Naive thymus-derived CD8-positive, alpha-beta T cell (primary cell): Measurements from ENCODE around the gene RGL1. TPM values are rescaled to one million over a fixed set of nuclear protein-coding genes. Genes with fewer than 3 reads are reported as not detected.
A peak's percentile ranks its signal among the peaks of the same experiment; 100 is the strongest.

Source experiments
- ATAC-seq, 2 donors: fragments of 150-1000 bp; cut with Tn5 transposase in 1 of 2; sonication (Bioruptor Pico), chemical (Tn5 transposase) in 1 of 2; 1 replicate in 1 of 2; 2 replicates in 1 of 2; pipeline ENCODE4 v1.10.0; 2021; ENCODE audit warnings: mild to moderate bottlenecking in 2 of 2, moderate library complexity in 2 of 2
- POLR2A ChIA-PET: fragments of 350-600 bp; sonication (Branson Sonifier 250); formaldehyde crosslinking; loops from one replicate; lab custom pipeline; 2021; ENCODE audit warnings: antibody characterized with exemption; lab: Charles Lee
- DNase-seq, 10 donors: peaks; one replicate each; pipeline versions ENCODE4 v3.0.0 to v3.0.0-alpha.2; 2020 to 2022
- H3K27ac Mint-ChIP-seq, 10 donors: one replicate each; pipeline ENCODE4 v1.8.0; 2020 to 2022; ENCODE audit warnings: mild to moderate bottlenecking in 10 of 10, mixed read lengths in 10 of 10, moderate library complexity in 4 of 10, inconsistent platforms in 1 of 10
- H3K27me3 Mint-ChIP-seq, 5 donors: one replicate each; pipeline ENCODE4 v1.8.0; 2021 to 2022; ENCODE audit warnings: mixed read lengths in 5 of 5
- H3K36me3 Mint-ChIP-seq, 3 donors: one replicate each; pipeline ENCODE4 v1.8.0; 2020 to 2022; ENCODE audit warnings: mixed read lengths in 3 of 3, mild to moderate bottlenecking in 2 of 3, inconsistent platforms in 1 of 3
- H3K4me1 Mint-ChIP-seq, 4 donors: one replicate each; pipeline ENCODE4 v1.8.0; 2021 to 2022; ENCODE audit warnings: mixed read lengths in 4 of 4
- H3K4me3 Mint-ChIP-seq, 10 donors: one replicate each; pipeline ENCODE4 v1.8.0; 2020 to 2022; ENCODE audit warnings: mild to moderate bottlenecking in 10 of 10, mixed read lengths in 10 of 10, moderate library complexity in 6 of 10, inconsistent platforms in 1 of 10
- H3K9me3 Mint-ChIP-seq, 9 donors: one replicate each; pipeline ENCODE4 v1.8.0; 2020 to 2022; ENCODE audit warnings: mixed read lengths in 9 of 9, mild to moderate bottlenecking in 3 of 9, inconsistent platforms in 1 of 9, moderate library complexity in 1 of 9
- polyA plus RNA-seq, 3 donors: library from polyadenylated mRNA; unstranded; fragments of 300-500 nt; fragmentation: Illumina TruSeq; gene quantifications; one replicate each; pipeline ENCODE4 v1.2.3, GENCODE V29; 2021
- total RNA-seq, 8 experiments: library from RNA in 2 of 8; stranded (reverse) in 2 of 8; gene quantifications; one replicate each; pipeline ENCODE4 v1.2.3 and lab custom pipeline; 2021 to 2026

The RGL1 gene
- total and polyA plus RNA-seq, 5 experiments from 2014 or later = 1.1 to 2.1 (median 1.8) TPM

DNA sequence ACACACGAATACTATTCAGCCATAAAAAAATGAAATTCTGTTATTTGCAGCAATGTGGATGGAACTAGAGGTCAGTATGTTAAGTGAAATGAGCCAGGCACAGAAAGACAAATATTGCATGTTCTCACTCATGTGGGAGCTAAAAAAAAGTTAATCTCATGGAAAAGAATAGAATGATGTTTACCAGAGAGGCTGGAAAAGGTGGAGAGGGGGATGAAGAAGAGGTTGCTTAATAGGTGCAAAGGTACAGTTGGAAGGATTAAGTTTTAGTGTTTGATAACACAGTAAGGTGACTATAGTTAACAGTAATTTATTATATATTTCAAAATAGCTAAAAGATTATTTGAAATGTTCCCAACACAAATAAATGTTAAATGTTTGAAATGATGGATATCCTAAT, 10.8 kb upstream of the RGL1 start:
- Mint-ChIP-seq H3K4me1 (no peaks in the 10 kb centered on the region), H3K9me3 (peaks cover 0 to 7% (median 0%) of the 10 kb centered on the region in 9 donors), H3K36me3 (peaks cover 0 to 5% (median 2%) of the 10 kb centered on the region in 3 donors), H3K27me3 (no peaks in the 10 kb centered on the region), H3K4me3 (no peak overlapping the region), H3K27ac (no peak overlapping the region)
- ATAC-seq (no peak), DNase-seq (no peak)
- POLR2A ChIA-PET = no interaction called here

DNA sequence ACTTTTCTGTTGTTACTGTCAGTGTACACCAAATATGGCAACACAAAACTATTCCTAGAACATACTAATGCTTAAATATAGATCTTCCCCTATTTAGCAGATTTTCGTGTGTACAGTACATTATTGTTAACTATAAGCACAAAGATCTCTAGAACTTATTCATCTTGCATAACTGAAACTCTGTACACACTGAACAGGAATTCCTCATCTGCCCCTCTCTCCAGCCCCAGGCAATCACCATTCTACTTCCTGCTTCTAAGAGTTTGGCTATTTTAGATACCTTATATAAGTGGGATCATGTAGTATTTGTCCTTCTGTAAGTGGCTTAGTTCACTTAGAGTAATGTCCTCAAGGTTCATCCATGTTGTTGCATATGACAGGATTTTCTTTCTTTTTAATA, 4.5 kb upstream of the RGL1 start:
- Mint-ChIP-seq H3K27ac (no peak overlapping the region), H3K4me1 (peaks cover 3 to 4% (median 3%) of the 10 kb centered on the region in 4 donors), H3K36me3 (peaks cover 2 to 43% (median 25%) of the 10 kb centered on the region in 3 donors), H3K27me3 (peaks cover 0 to 9% (median 0%) of the 10 kb centered on the region in 5 donors), H3K4me3 (no peak overlapping the region), H3K9me3 (peaks cover 6 to 55% (median 22%) of the 10 kb centered on the region in 9 donors)
- POLR2A ChIA-PET = no interaction called here
- DNase-seq (no peak), ATAC-seq (no peak)

DNA sequence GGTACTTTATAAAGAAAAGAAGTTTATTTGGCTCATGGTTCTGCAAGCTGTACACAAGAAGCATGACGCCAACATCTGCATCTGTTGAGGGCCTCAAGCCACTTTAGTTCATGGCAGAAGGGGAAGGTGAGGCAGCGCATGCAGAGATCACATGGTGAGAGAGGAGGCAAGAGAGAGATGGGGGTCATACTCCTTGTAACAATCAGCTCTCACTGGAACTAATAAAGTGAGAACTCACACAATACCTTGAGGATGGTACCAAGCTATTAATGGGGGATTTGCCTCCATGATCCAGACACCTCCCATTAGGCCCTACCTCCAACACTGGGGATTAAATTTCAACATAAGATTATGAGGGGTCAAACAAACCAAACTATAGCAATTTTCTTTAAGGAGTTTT, 3.3 kb upstream of the RGL1 start:
- Mint-ChIP-seq H3K4me1 (peaks cover 6 to 13% (median 8%) of the 10 kb centered on the region in 4 donors), H3K4me3 (no peak overlapping the region), H3K9me3 (peaks cover 6 to 53% (median 22%) of the 10 kb centered on the region in 9 donors), H3K27me3 (peaks cover 0 to 17% (median 5%) of the 10 kb centered on the region in 5 donors), H3K36me3 (peaks cover 2 to 43% (median 25%) of the 10 kb centered on the region in 3 donors), H3K27ac (no peak overlapping the region)
- POLR2A ChIA-PET = no interaction called here
- ATAC-seq (no peak), DNase-seq (no peak)

DNA sequence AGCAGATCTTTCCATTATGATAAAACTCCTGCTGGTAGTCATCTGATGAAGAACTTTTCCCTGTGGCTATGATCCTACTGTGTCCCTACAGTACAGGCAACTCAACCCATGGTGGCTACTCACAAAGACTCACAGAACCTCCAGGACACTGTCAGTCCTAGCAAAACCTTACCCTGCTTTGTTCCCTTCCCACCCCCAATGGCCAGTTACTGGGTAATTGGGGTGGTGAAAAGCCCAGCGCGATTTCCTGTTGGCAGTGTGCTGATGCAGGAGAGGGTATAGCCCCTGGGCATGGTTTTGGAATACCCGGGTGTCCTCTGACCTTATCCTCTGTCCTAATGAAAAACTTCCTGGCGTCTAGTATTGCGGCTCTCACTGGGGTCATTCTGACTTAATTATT, 533 bp upstream of the RGL1 start:
- H3K4me3 Mint-ChIP-seq = peak overlapping the region in 6 of 10 donors; percentile 46 to 92 (median 86)
- peaks cover 6 to 14% (median 11%) of the 10 kb centered on the region in 4 donors for H3K4me1 Mint-ChIP-seq
- H3K27ac Mint-ChIP-seq = no peak overlapping the region
- no peak for DNase-seq
- POLR2A ChIA-PET = no interaction called here
- peaks cover 5 to 33% (median 16%) of the 10 kb centered on the region in 5 donors for H3K27me3 Mint-ChIP-seq
- peaks cover 2 to 43% (median 29%) of the 10 kb centered on the region in 3 donors for H3K36me3 Mint-ChIP-seq
- peaks cover 6 to 48% (median 21%) of the 10 kb centered on the region in 9 donors for H3K9me3 Mint-ChIP-seq
- no peak for ATAC-seq

DNA sequence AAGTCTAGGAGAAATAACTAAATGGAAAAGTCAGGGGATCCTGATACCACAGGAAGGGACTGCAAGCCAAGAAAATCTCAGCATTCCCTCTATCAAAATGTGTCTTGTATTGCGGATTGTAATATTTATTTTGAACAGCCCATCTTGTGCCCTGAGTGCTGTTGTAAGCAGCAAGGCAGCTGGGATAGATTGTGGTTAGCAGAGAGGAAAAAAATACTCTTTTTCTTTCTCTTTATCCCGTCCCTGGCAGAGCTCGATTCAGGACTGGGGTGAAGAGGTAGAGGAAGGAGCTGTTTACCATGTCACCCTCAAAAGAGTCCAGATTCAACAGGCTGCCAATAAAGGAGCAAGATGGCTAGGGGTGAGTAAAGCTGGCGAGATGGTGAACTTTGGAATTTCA, 1.2 kb downstream of the RGL1 start:
- POLR2A ChIA-PET = interaction anchor here (0.8 kb wide), 1 partner anchor 245 kb away, joined by 3 read pairs; the partner anchor contains the start of gene TSEN15
- DNase-seq (no peak), ATAC-seq (no peak)
- H3K36me3 Mint-ChIP-seq = peaks cover 2 to 26% (median 21%) of the 10 kb centered on the region in 3 donors
- no peak overlapping the region for H3K27ac Mint-ChIP-seq
- peaks cover 5 to 33% (median 20%) of the 10 kb centered on the region in 5 donors for H3K27me3 Mint-ChIP-seq
- H3K9me3 Mint-ChIP-seq = peaks cover 0 to 31% (median 15%) of the 10 kb centered on the region in 9 donors
- peak overlapping the region in 5 of 10 donors; percentile 9 to 38 (median 22) for H3K4me3 Mint-ChIP-seq
- H3K4me1 Mint-ChIP-seq = peaks cover 6 to 14% (median 11%) of the 10 kb centered on the region in 4 donors

DNA sequence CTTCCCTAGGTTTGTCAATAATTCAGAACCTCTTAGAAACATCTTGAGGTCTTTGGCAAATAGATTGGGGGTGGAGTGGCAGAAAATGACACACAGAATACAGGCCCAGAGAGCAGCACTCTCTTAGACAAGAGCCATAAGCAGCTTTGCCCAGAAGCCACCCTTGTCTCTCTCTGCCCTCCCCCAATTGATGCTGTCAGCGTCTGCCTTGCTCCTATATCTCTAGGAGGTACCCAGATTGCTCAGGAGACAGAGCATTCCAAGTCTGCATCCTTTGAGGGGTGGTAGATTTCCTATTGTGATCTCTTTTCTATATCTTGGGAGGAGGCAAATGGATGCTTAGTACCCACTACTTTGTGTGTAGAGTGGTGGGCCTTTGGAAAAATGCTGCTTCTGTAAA, 1.8 kb downstream of the RGL1 start:
- no peak for ATAC-seq
- peak overlapping the region in 5 of 10 donors; percentile 22 to 45 (median 36) for H3K4me3 Mint-ChIP-seq
- H3K4me1 Mint-ChIP-seq = peaks cover 6 to 14% (median 11%) of the 10 kb centered on the region in 4 donors
- peaks cover 0 to 21% (median 15%) of the 10 kb centered on the region in 3 donors for H3K36me3 Mint-ChIP-seq
- peaks cover 0 to 26% (median 10%) of the 10 kb centered on the region in 9 donors for H3K9me3 Mint-ChIP-seq
- peaks cover 5 to 33% (median 20%) of the 10 kb centered on the region in 5 donors for H3K27me3 Mint-ChIP-seq
- no peak overlapping the region for H3K27ac Mint-ChIP-seq
- POLR2A ChIA-PET = no interaction called here
- no peak for DNase-seq

DNA sequence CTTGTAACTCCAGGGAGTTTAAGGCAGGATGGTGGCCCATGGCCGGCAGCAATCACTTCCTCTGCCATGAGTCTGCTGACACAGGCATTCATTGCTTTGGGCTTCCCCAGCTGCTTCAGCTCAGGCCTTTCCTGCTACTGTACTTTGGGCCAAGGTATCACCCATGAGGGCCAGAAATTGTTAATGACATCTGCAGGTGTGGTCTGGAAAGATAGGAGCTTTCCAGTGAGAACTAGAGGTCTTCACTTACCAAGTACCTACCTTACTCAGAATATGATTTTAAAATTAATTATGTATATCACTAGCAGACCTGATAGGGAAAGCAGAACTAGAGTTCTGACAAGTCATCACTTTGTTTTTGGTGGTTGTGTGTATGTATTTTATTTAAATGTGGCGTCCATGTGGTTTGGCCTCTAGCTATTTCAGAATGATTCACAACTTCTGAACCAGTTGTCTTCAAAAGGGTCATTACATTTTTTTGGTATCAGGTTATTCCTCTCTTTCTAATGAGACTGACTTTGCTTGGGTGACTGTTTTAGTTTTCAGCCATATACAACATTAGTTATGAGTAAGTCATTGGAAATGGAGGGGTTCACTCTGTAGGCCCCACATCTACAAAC, 2.7 kb downstream of the RGL1 start:
- H3K4me3 Mint-ChIP-seq = peak overlapping the region in 1 of 10 donors; percentile 14
- peaks cover 0 to 16% (median 5%) of the 10 kb centered on the region in 9 donors for H3K9me3 Mint-ChIP-seq
- POLR2A ChIA-PET = interaction anchor here (0.8 kb wide), 1 partner anchor 14 kb away, joined by 4 read pairs; no protein-coding TSS in a partner anchor
- no peak for ATAC-seq
- peaks cover 6 to 14% (median 11%) of the 10 kb centered on the region in 4 donors for H3K4me1 Mint-ChIP-seq
- peaks cover 0 to 12% (median 9%) of the 10 kb centered on the region in 3 donors for H3K36me3 Mint-ChIP-seq
- DNase-seq = no peak
- H3K27ac Mint-ChIP-seq = no peak overlapping the region
- H3K27me3 Mint-ChIP-seq = peaks cover 5 to 33% (median 20%) of the 10 kb centered on the region in 5 donors

DNA sequence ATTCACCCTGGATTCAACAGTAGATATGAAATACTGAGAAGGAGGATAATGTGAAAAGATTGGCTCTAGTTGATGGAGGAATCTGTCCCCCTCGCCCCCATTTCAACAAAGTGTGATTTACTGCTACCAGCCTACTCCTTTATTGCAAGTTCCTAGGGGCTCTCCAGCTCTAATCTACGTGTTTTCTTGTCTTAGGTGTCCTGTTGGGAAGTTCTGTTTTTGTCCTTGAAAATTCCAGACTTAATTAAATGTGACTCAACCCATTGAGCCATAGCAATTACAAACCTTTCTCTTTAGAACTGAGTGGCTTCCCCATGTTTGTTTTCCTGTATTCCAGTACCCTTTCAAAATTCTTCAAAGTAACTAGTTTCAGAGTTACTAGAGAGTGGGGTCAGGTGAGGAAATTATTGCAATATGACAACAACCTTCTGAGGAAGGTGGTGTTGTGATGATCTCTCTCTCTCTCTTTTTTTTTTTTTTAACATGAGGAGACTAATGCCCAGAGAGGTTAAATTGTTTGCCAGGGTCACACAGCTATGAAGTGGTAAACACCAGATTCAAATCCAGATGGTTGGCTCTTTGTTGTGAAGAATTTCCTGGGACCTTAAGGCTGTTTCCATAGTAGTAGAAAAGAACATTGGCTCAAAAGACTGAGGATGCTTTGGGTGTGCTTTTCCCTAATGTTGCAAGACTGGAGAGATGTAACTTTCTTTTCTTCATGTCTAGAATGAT, 3.5 kb downstream of the RGL1 start:
- peaks cover 5 to 33% (median 18%) of the 10 kb centered on the region in 5 donors for H3K27me3 Mint-ChIP-seq
- H3K9me3 Mint-ChIP-seq = peaks cover 0 to 8% (median 0%) of the 10 kb centered on the region in 9 donors
- H3K4me1 Mint-ChIP-seq = peaks cover 7 to 14% (median 11%) of the 10 kb centered on the region in 4 donors
- no peak overlapping the region for H3K27ac Mint-ChIP-seq
- POLR2A ChIA-PET = interaction anchor here (0.8 kb wide), 1 partner anchor 13 kb away, joined by 4 read pairs; no protein-coding TSS in a partner anchor
- DNase-seq (no peak), ATAC-seq (no peak)
- H3K4me3 Mint-ChIP-seq = no peak overlapping the region
- peaks cover 0 to 7% (median 6%) of the 10 kb centered on the region in 3 donors for H3K36me3 Mint-ChIP-seq

DNA sequence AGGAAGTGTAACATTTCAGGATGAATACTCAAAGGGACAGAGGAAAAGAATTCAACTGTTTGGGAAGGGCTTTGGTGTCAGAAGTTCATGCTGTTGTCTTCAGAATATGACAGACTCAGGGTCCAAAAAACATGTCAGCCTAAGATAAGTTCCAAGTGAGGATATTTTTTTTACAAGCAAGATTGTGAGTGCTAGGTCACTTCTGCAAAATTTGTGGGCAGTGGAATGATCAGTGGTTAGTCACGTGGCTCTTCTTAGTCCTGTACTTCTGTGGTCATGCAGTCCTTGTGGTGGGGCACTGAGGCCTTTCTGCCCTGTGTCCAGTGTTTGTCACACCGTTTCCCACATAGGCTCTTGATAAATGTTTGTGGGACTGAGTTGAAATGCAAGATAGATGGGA, 5.2 kb downstream of the RGL1 start:
- Mint-ChIP-seq H3K27me3 (peaks cover 5 to 33% (median 16%) of the 10 kb centered on the region in 5 donors), H3K36me3 (peaks cover 0 to 6% (median 0%) of the 10 kb centered on the region in 3 donors), H3K9me3 (no peaks in the 10 kb centered on the region), H3K27ac (no peak overlapping the region), H3K4me3 (no peak overlapping the region), H3K4me1 (peaks cover 7 to 14% (median 10%) of the 10 kb centered on the region in 4 donors)
- no peak for ATAC-seq
- DNase-seq = no peak
- POLR2A ChIA-PET = no interaction called here

DNA sequence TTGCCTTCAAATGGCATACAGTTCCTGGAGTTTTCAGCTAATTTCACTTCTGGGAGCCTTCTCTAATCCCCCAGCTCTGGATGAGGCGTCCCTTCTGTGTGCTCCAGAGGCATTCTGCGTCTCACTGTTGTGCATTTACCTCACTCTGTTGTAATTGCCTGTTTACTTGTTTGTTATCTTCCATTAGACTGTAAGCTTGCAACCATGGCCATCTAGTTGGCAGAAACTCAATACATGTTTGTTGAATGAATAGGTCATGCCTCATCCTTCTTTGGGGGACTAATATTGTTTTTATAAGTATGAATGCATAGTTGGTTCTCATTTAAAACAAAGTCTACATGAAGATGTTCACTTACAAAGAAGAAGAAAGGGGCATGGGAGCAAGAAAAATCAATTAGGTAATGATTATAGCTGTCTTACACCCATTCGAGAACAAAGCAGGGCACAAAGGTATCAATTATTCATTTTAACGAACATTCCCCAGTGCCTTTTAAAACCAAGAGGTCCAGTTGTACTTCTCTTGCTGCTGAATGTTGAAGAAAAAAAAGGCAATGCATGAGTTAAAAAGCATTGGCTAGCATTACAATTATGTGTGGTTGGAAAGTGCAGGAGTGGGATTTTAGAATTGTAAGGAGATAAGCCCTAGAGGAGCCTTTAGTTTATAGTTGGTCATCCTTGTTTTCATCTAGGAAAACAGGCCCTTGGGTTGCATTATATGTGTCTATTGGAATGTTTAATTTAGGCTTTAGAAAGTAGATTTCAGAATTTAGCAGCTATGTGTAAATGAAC, 6.0 kb downstream of the RGL1 start:
- Mint-ChIP-seq H3K4me3 (no peak overlapping the region), H3K36me3 (peaks cover 0 to 6% (median 0%) of the 10 kb centered on the region in 3 donors), H3K9me3 (no peaks in the 10 kb centered on the region), H3K4me1 (peaks cover 3 to 8% (median 5%) of the 10 kb centered on the region in 4 donors), H3K27me3 (peaks cover 5 to 31% (median 11%) of the 10 kb centered on the region in 5 donors), H3K27ac (no peak overlapping the region)
- ATAC-seq (no peak), DNase-seq (no peak)
- POLR2A ChIA-PET = no interaction called here

DNA sequence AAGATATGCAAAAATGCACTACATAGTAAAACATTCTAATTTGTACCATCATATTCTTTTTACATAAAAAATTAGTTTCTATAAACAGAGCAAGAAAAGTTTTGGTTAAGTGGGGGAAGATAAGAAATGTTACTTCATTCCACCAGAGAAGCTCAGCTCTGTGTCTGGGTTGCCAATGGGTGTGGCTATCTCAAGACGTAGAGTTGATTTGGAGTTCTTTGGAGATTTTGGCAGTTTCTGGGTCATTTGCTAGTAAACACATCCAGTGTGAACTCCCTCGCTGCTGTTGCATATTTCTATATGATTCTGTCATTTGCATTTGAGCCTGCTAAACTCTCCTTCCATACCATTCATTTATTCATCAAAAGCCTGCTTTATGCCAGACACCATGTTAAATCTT, 7.2 kb downstream of the RGL1 start:
- peaks cover 0 to 1% (median under 1%) of the 10 kb centered on the region in 4 donors for H3K4me1 Mint-ChIP-seq
- no peak for DNase-seq

More for the DNA sequence above, 7.2 kb downstream of the RGL1 start:
- H3K27ac Mint-ChIP-seq = peak overlapping the region in 1 of 10 donors; percentile 16
- POLR2A ChIA-PET = no interaction called here
- H3K9me3 Mint-ChIP-seq = no peaks in the 10 kb centered on the region
- H3K36me3 Mint-ChIP-seq = peaks cover 0 to 6% (median 0%) of the 10 kb centered on the region in 3 donors
- H3K27me3 Mint-ChIP-seq = peaks cover 1 to 19% (median 5%) of the 10 kb centered on the region in 5 donors
- no peak overlapping the region for H3K4me3 Mint-ChIP-seq
- ATAC-seq = no peak
